ENCODE measurements around the gene TMED8.

DNA sequence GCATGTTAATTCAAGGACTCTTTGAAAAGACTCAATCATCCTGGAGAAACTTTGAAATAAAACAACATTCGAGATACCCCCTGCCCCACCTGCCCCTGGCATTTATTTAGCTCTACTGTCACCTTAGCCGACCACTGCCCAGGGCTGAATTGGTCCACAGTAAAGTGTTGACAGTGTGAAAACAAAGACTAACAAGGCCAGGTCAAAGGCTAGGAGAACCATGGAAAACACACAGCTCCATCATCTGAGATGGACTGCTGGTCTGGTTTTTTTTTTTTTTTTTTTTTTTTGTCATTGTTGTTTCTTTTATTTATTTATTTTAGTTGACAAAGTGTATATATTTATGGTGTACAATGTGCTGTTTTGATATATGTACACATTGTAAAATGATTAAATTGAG is 30.4 kb downstream of the TMED8 start:
- TF ChIP-seq POLR2A (IDR thresholded peaks at IDR 0.05; ENCODE audit: low read length) (no peak), GATA1 (IDR thresholded peaks at IDR 0.05; ENCODE audit: low read depth, low read length) (no peak)

Measured in erythroblast (primary cell).